ENCODE data around the gene MAP4K4.
"Not testable (repeated sequence)": the region's sequence is repeated elsewhere in the genome, so short reads cannot be mapped to it uniquely, and the experiment has no call there.

MAP4K4 gene

DNA sequence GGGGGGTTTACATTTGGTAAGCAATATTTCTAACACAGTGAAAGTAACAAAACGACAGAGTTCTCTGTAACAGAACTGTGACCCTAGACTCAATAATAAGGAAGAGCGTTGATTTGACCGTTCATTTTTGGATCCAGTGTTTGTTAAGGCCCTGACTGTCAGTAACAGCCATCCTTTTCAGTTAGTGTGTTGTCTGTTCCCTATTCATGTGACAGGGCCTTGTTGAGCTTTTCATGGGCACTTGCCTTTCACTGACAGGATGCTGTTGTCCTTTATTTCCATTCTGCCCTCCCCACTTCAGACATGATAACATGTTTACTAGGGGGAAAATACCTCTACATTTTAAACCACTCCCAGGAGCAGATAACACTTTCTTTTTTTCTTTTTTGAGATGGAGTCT lies 45.8 kb downstream of the MAP4K4 start:
- DNase-seq (ENCODE audit: low spot score), result no peak

DNA sequence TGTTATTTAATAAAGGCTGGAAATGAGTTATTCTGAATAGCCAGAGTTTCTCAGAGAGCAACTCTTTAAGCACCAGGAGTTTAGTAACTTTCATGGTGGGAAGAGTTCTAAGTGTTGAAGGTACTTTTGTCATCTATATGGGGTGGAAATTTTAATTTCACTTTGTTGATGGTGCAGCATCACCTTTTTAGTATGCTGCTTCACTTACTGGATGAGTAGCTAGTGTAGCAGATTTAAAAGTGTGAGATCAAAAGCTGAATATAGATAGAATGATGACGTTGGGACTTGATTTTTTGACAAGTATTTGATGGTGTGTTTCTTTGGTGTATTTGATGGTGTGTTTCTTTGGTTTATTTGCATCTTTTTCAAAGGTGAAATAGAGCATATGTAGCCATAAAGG lies 47.3 kb downstream of the MAP4K4 start:
- no peak for DNase-seq (ENCODE audit: low spot score)

DNA sequence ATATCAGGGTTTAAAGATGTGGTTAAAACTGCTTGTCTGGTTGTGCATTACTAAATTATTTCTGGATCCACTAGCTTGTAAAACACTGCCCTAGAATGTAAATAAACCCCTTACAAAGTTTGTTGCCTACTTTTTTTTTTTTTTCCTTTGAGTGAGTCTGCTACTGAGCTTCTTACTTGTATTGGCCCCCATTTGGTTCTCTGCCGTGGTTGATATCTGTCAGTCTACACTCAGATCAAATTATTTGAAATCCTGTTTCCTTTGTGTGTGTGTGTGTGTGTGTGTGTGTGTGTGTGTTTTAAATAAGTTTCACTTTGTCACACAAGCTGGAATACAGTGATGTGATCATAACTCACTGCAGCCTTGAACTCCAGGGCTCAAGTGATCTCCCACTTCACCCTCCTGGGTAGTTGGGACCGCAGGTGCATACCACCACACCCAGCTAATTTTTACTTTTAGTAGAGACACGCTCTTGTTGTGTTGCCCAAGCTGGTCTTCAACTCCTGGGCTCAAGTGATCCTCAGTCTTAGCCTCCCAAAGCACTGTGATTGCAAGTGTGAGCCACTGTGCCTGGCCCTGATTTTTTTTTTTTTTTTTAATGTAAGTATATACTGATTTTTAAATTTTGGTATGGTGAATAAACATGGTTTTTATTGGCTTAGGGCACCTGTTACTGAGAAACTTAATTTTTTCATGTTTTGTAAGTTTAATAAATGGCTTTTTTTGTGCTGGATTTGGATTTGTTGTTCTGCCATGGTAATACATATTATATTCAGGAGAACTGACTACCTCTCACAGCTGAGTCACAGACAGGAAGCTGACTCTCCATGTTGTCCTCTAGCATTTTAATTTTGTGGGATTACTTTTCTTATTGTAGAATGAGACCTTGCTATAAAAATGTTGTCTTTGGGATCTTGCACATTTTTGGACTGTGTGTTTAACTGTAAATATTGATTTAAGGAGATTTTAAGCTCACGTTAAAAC lies 48.5 kb downstream of the MAP4K4 start:
- no peak for DNase-seq (ENCODE audit: low spot score)

DNA sequence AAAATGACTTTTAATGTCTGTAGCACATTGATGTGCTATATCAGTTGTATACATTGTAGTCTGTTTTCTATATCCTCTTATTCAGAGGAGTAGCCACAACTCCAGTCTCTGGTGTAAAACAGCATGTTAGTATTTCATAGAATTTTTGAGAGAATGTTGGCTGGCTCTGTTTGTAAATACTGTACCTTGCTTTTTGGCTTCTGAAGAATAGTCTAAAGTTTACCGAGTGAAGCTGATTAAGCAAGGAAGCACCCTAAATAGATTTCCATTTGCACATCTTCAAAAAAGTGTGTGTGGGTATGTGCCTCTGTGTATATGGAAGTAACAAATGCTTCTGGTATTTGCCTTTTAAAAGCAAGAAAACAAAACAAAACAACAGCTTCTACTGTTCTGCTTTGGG lies 50.5 kb downstream of the MAP4K4 start:
- DNase-seq (ENCODE audit: low spot score), result no peak

DNA sequence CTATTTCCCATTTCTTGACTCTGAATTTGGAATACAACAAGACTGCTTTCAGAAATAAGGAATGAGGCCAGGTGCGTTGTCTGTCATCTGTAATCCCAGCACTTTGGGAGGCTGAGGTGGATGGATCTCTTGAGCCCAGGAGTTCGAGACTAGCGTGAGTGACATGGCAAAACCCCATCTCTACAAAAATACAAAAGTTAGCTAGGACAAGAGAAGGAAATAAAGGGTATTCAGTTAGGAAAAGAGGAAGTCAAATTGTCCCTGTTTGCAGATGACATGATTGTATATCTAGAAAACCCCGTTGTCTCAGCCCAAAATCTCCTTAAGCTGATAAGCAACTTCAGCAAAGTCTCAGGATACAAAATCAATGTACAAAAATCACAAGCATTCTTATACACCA lies 51.0 kb downstream of the MAP4K4 start:
- DNase-seq (ENCODE audit: low spot score), result not testable (repeated sequence)

DNA sequence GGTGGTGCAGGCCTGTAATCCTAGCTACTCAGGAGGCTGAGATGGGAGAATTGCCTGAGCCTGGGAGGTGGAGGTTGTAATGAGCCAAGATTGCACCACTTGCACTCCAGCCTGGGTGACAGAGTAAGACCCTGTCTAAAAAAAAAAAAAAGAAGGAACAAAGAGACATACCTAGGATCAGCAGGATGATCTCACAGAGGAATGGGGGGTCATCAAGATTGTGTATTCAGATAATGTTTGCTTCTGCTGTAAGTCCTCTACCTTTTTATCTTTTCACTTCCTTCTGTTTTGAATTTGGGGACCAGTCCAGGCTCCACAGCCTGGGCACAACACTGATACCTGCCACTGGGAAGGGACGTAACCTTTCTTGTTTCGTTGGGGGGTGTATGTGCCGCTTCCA lies 53.2 kb downstream of the MAP4K4 start:
- no peak for DNase-seq (ENCODE audit: low spot score)

DNA sequence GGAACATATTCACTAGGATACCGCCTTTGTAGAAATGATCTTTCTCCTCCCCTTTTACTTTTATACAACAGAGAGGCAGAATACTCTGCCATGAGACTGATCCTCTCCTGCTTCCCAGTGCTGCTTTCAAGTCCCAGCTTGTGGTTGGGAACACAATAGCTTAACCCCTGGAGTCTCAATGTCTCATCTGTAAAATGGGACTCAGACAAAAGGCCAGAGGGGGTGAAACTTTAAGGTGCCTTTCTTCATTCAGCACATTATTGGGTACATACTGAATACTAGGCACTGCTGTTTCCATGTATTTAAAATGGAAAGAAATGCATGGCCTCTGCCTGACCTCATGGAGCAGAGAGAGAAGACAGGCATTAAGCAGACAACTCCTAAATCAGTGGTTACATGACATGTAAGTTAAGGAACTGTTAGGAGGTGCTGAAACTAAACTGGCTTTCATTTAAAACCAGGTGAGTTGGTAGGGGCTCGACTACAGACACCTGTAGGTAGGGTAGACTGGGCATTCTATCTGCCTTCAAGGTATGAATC lies 53.8 kb downstream of the MAP4K4 start:
- no peak for DNase-seq (ENCODE audit: low spot score)

DNA sequence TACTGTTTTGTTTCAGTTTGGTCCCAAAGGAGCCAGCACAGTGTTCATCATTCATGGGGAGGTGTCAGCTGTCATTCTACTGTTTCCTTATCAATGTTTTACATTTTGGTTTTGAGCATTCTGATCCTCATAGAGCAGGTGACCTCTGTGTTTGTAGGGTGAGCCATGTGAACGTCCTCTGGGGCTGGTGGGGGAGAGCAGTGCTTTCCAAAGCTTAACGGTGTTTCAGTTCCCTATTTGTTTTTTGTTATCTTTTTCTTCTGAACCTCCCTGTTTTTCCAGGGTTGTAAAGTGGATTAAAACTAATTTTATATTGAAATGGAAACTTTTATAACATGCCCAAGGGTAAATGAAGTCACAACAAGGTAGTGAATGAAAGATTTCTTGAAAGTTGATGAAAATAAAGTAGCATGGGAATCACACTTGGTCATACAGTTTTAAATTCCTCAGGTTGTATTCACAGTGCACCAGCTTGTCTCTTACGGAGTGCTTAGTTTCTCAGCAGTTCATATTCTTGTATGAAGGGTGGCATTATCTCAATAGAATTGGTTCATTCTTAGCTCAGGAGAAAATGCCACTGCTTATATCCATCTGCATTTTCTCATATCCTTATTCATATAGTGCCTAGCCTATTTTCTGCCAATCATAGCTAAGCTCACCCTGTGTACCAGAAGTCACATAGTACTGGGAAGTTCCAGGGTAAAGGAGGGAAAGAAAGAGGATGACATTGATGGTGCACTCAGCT lies 54.5 kb downstream of the MAP4K4 start:
- DNase-seq (ENCODE audit: low spot score), result no peak

DNA sequence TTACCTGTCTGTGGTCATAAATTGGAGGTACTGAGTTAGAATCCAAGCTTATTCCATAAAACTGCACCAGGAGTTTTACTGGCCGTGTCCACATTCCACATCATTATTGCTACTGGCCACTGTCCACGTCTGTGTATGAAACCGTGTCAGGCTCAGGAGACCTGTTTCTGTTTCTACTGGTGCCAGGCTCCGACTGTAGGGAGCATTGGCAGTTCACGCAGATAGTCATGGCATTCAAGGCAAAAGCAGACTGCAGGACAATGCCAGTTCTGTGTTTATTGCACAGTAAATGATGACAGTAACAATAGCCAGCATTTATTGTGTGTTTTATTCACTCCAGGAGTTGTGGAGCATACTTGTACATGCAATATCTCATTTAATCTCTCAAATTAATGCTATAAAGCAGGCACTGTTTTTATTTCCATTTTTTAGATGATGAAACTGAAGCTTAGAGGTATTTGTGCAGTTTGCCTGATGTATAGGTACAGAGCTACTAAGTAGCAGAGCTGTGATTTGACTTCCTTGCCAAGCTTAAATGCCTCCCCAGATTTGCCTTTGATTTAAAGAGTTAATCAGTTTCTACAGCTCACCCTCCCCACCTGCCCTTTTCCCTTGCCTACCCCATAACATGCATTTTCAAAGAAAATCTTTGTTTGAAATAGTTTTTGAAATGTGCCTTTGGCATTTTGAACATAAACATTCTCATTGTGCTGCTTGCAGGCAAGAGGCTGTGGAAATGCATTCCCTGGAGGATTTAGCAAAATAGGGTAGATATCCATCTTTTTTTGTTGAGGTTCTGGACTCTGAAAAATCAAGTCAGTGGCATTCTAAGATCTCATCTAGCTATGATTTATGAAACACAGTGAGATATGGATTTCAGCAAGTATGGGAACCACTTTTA lies 55.5 kb downstream of the MAP4K4 start:
- DNase-seq (ENCODE audit: low spot score), result no peak

DNA sequence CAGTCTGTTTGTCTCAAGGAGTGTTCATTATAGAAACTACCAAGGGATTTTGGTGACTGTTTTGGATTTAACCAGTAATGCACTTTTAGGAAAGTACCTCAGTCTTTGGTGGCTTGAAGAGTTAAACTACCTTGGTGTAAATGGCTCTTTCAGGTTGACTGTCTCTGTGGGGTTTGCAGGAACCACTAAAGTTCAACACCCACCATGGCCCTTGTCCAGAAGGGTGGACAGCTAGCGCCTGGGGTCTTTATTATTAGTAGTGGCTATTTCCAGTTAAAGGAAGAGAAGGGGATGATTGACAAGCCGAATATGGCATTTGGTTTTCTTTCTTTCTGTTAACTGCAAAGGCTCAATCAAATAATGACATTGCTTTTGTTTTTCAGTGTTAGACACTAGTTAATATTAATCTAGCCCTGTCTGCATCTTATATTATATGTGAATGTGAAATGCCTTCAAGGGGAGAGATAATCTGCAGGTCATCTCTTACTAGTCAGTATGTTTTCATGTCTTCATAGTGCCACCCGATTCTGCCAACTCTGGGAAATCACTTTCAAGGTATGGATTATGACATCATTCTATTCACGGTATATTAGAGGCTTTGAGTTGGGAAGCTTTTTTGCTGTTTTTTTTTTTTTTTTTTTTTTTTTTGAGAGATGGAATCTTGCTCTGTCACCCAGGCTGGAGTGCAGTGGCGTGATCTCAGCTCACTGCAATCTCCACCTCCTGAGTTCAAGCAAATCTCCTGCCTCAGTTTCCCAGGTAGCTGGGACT lies 56.4 kb downstream of the MAP4K4 start:
- DNase-seq (ENCODE audit: low spot score), result no peak

DNA sequence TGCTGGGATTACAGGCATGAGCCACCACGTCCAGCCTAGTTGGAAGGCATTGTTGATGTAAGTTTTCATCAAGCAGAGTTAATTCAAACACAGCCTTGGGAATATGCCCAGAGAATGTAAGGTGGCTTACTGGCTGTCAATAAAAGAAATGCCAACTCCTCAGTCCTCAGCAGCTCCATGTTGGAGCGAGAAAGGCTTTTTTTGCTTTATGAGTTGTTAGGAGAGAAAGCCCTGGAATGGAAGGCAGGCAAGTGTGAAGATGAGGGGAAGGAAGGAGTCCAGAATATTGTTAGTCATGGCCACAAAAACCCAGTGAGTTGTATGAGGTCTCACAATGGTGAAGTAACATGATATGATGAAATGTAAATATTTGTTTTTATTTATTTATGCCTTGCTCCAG lies 57.1 kb downstream of the MAP4K4 start:
- no peak for DNase-seq (ENCODE audit: low spot score)

DNA sequence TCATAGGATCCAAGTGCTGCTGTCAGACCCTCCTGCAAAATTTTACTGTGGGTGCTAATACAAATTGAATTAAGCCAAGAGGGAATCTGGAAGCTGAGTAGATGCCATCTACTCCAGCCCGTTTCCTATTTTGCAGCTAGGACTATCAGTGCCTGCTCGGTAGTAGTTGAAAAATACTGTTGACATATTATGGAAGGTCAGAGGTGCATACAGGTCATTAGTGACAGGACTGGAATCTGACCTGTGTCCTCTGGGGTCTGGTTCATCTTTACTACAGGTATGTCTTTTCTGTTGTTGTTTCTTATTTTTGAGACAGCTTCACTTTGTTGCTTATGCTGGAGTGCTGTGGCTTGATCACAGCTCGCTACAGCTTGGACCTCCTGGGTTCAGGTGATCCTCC lies 58.8 kb downstream of the MAP4K4 start:
- DNase-seq (ENCODE audit: low spot score), result no peak

DNA sequence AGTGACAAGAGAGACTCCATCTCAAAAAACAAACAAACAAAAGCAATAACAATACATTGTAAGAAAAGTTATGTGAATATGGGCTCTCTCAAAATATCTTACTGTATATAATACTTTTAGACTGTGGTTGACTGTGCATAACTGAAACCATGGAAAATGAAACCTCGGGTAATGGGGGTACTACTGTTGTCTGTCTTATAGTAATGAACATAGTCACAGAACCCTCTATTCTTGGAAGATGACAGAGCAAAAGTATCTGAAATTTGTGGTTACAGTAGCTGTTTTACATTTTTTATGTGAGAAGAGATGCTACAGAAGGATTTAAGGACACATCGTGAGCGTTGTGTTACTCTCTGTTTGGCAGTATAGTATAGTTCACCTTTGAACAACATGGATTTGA lies 60.5 kb downstream of the MAP4K4 start:
- DNase-seq (ENCODE audit: low spot score), result no peak

DNA sequence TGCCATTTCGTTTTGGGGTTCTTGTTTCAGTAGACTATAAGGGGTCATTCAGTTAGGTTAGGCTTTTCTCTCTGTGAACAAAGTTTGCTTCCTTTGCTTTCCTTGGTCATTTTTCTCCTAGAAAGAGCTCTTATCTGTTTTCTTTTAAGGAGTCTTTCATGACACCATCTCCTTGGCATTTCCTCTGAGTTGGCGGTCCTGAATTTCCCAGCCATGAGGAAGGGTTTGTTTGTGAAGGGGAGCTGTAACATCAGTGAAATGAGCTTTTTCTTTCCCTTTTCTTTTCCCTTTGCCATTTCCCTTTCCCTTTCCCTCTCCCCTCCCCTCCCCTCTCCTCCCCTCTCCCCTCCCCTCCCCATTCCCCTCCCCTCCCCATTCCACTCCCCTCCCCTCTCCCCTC lies 61.7 kb downstream of the MAP4K4 start:
- DNase-seq (ENCODE audit: low spot score), result no peak

DNA sequence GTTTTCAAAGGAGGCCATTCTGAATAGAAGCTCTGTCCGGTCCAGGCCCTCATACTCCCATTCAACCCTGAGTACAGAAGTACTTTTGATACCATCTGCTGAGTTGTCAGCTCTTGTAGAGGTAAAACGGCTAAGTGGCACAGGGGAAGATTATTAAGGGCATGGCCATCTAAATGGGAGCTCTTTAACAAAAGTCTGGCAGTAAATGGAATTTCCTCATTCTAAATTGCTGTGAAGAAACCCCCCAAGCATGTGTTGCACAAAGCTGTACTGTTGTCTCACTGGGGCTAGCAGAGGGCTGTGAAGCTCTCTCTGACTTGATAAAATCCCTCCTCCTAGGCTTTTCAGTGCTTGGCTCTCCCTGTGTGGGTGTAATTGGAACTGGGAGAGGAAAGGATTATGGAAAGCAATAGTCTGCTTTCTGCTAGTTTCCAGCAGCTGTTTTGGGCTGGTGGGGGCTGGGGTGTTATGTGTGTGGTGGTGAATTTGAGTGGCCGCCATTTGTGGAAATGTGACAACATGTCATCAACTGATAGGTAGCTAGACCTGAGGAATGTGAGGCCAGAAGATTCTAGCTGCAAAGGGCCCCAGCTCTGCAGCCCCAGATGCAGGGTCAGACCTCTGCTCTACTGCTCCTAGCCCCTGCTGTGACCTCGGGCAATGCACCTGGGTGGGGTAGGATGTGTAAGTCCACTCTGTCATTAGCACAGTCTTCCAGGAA lies 65.1 kb downstream of the MAP4K4 start:
- DNase-seq (ENCODE audit: low spot score), result no peak

DNA sequence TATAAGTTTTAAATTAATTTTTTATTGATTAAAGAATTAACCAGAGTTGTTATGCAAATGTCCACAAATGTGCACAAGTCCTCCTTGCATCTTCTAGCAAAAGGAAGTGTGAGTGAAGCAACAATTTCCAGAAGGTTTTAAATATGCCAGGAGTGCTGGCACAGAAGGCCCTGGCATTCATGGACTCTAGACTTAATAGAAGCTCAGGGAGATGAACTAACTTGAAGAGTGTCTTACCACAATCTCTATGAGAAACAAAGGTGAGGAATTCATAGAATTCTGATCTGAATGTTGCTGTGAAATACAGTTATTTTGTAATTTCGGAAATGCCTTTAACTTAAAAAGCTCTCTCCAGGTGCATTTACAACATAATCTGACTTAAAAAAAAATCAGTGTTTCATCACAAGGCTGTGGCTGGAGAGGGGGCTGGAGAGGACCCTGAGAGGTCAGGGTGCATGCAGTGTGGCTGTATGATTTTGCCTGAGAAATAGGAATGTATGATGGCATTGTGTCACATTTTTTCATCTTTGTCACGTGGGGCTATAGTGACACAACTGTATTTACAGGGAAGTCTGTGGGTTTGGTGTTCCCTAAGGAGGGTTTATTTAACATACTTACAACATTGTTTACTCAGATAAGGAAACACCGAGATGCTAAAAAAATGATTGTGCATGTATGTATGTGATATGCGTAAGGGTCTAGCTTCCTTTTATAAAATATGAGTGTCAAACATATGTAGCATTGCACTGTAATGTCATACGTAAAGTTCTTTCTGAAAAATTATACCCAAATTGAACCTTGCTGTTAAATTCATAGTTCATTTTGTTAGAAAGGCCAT lies 66.2 kb downstream of the MAP4K4 start:
- DNase-seq (ENCODE audit: low spot score), result no peak

DNA sequence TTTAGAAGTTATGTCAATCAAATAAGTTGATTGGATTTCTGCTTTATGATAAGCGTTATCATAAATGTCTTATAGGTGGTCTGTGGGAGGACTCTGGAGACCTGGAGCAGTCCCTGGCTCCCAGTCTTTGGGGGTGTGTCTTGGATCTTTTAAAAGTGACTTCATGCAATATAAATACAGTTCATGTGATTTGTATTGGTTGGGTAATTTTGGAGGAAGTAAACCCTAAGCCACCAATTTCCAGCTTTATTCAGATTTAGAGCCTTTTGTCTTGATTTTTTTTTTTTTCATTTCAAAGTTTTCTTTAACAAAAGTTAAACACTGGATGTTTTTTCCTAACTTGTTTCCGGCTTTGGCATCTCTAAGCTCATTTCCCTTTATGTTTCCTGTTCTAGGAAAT lies 68.8 kb downstream of the MAP4K4 start:
- no peak for DNase-seq (ENCODE audit: low spot score)

DNA sequence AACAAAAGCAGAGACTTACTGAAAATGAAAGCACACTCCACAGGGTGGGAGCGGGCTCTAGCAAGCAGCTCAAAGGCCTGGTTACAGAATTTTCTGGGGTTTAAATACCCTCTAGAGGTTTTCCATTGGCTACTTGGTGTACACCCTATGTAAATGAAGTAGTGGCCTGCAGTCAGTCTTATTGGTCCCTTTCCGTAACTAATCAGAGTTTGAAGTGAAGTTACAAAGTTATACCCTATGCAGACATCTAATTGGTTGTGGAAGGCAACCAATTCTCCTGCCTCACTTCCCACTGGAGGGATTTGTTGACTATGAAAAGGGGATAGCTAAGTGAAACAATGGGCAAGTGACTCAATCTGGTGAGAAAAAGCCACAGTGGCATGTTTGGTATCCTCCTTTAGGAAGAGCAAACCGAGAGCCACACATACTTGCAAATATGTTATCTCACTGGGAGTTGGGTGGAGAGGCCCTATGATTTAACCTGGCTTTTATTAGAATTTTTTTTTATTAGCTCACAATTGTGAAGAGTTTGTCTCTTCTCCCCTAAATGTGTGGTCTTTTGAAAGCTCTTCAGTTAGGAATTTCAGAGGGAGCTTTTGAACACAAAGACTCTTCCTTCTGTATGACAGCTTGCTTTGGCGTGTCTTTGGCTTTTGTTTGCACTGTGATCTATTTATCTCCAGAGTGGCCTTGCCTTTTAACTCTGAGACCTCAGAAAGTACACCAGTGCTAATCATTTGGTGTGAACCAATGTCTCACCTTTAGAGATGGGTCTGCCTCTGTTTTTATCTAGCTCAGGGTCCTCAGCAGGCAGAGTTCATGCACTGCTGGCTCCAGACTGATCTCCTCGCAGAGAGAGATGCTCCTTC lies 69.6 kb downstream of the MAP4K4 start:
- no peak for DNase-seq (ENCODE audit: low spot score)

Data from hematopoietic multipotent progenitor cell treated with erythropoietin and hydrocortisone succinate and interleukin-3 and kit ligand, for 17 days (in vitro differentiated cells).